Keratinocyte (primary cell): ENCODE data around the gene ZFPM1.

ENCODE experiments used
- EZH2 ChIP-seq: IDR thresholded peaks from one replicate; pipeline ENCODE4 v1.6.1; 2012; ENCODE audit warnings: inconsistent platforms, mild to moderate bottlenecking, low read length, moderate library complexity
- TF ChIP-seq, protein P1 (sequence below), 3 experiments: IDR thresholded peaks in 1 of 3; conservative IDR thresholded peaks in 1 of 3; optimal IDR thresholded peaks in 1 of 3; 2 replicates in 2 of 3; 3 replicates in 1 of 3; pipeline versions ENCODE3 to v1.5.1; 2011; ENCODE audit warnings: low read length in 3 of 3, mild to moderate bottlenecking in 3 of 3, moderate library complexity in 2 of 3, control low read depth in 1 of 3, inconsistent platforms in 1 of 3; ENCODE audit not compliant: insufficient read depth in 2 of 3; ENCODE audit errors: extremely low read depth in 1 of 3

DNA sequence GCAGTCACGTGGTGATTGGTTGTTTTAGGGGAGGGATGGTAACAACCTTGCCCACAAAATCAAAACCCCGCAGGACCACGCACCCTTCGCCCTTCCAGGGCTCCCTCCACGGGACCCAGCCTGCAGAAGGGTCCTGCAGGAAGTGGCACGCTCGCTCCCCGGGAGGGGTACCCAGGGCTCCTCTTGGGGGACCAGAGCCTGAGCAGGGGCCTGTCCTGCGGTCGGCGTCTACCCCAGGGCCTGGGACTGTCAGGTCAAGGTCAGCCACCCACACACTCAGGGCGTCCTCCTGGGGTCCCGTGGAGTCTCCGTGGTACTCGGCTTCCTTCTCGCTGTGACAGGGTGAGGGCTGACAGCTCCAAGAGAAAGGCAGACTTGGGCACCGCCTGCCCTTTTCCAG, 36.4 kb upstream of the ZFPM1 start:
- TF ChIP-seq, protein P1, sequence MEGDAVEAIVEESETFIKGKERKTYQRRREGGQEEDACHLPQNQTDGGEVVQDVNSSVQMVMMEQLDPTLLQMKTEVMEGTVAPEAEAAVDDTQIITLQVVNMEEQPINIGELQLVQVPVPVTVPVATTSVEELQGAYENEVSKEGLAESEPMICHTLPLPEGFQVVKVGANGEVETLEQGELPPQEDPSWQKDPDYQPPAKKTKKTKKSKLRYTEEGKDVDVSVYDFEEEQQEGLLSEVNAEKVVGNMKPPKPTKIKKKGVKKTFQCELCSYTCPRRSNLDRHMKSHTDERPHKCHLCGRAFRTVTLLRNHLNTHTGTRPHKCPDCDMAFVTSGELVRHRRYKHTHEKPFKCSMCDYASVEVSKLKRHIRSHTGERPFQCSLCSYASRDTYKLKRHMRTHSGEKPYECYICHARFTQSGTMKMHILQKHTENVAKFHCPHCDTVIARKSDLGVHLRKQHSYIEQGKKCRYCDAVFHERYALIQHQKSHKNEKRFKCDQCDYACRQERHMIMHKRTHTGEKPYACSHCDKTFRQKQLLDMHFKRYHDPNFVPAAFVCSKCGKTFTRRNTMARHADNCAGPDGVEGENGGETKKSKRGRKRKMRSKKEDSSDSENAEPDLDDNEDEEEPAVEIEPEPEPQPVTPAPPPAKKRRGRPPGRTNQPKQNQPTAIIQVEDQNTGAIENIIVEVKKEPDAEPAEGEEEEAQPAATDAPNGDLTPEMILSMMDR (optimal IDR thresholded peaks at IDR 0.05 in 1 of 3, IDR thresholded peaks at IDR 0.05 in 1 of 3, conservative IDR thresholded peaks at IDR 0.05 in 1 of 3; ENCODE audit: extremely low read depth in 1 of 3, insufficient read depth in 2 of 3, low read length in 3 of 3): no peak
- TF ChIP-seq EZH2: no peak
